ENCODE results near the gene IKZF4.
A peak's percentile ranks its signal among the peaks of the same experiment; 100 is the strongest.
"Not testable (repeated sequence)": the region's sequence is repeated elsewhere in the genome, so short reads cannot be mapped to it uniquely, and the experiment has no call there.

The IKZF4 gene

GRCh38 chr12:56053407-56053893 is 32.6 kb downstream of the IKZF4 start:
- H3K36me3 ChIP-seq (ENCODE audit: control insufficient read depth in 2 of 2, insufficient read depth in 2 of 2, low read length in 2 of 2) = no peaks in the 10 kb centered on the region
- no peaks in the 10 kb centered on the region for H3K4me1 ChIP-seq (ENCODE audit: control insufficient read depth in 2 of 2, insufficient read depth in 2 of 2, low read length in 2 of 2)
- no peaks in the 10 kb centered on the region for H3K9me3 ChIP-seq (ENCODE audit: control insufficient read depth in 2 of 2, low read length in 2 of 2)
- no peaks in the 10 kb centered on the region for H3K27me3 ChIP-seq (ENCODE audit: control insufficient read depth in 2 of 2, insufficient read depth in 2 of 2, low read length in 2 of 2)
- no peak overlapping the region for H3K9ac ChIP-seq (ENCODE audit: low read depth in 1 of 2, low read length in 2 of 2)
- no peak overlapping the region for H3K4me3 ChIP-seq (ENCODE audit: low read length in 2 of 2)
- no peak overlapping the region for H3K27ac ChIP-seq (ENCODE audit: low read depth in 2 of 2, low read length in 2 of 2)

GRCh38 chr12:56059964-56060363 is 39.1 kb downstream of the IKZF4 start:
- H3K4me1 ChIP-seq (ENCODE audit: control insufficient read depth in 2 of 2, insufficient read depth in 2 of 2, low read length in 2 of 2); H3K4me3 ChIP-seq (ENCODE audit: low read length in 2 of 2); H3K27ac ChIP-seq (ENCODE audit: low read depth in 2 of 2, low read length in 2 of 2); H3K9me3 ChIP-seq (ENCODE audit: control insufficient read depth in 2 of 2, low read length in 2 of 2); H3K9ac ChIP-seq (ENCODE audit: low read depth in 1 of 2, low read length in 2 of 2); H3K36me3 ChIP-seq (ENCODE audit: control insufficient read depth in 2 of 2, insufficient read depth in 2 of 2, low read length in 2 of 2); H3K27me3 ChIP-seq (ENCODE audit: control insufficient read depth in 2 of 2, insufficient read depth in 2 of 2, low read length in 2 of 2): not testable (repeated sequence)

GRCh38 chr12:56061982-56062381 is 41.1 kb downstream of the IKZF4 start:
- Histone ChIP-seq H3K9ac (ENCODE audit: low read depth in 1 of 2, low read length in 2 of 2) (no peak overlapping the region), H3K36me3 (ENCODE audit: control insufficient read depth in 2 of 2, insufficient read depth in 2 of 2, low read length in 2 of 2) (no peaks in the 10 kb centered on the region), H3K4me1 (ENCODE audit: control insufficient read depth in 2 of 2, insufficient read depth in 2 of 2, low read length in 2 of 2) (no peaks in the 10 kb centered on the region), H3K4me3 (ENCODE audit: low read length in 2 of 2) (no peak overlapping the region), H3K27ac (ENCODE audit: low read depth in 2 of 2, low read length in 2 of 2) (no peak overlapping the region), H3K9me3 (ENCODE audit: control insufficient read depth in 2 of 2, low read length in 2 of 2) (no peaks in the 10 kb centered on the region), H3K27me3 (ENCODE audit: control insufficient read depth in 2 of 2, insufficient read depth in 2 of 2, low read length in 2 of 2) (no peaks in the 10 kb centered on the region)

GRCh38 chr12:56062996-56063395 is 42.2 kb downstream of the IKZF4 start:
- Histone ChIP-seq H3K27ac (ENCODE audit: low read depth in 2 of 2, low read length in 2 of 2) (no peak overlapping the region), H3K9me3 (ENCODE audit: control insufficient read depth in 2 of 2, low read length in 2 of 2) (no peaks in the 10 kb centered on the region), H3K4me3 (ENCODE audit: low read length in 2 of 2) (no peak overlapping the region), H3K4me1 (ENCODE audit: control insufficient read depth in 2 of 2, insufficient read depth in 2 of 2, low read length in 2 of 2) (no peaks in the 10 kb centered on the region), H3K27me3 (ENCODE audit: control insufficient read depth in 2 of 2, insufficient read depth in 2 of 2, low read length in 2 of 2) (no peaks in the 10 kb centered on the region), H3K36me3 (ENCODE audit: control insufficient read depth in 2 of 2, insufficient read depth in 2 of 2, low read length in 2 of 2) (no peaks in the 10 kb centered on the region), H3K9ac (ENCODE audit: low read depth in 1 of 2, low read length in 2 of 2) (no peak overlapping the region)

- H3K4me1 ChIP-seq (ENCODE audit: control insufficient read depth in 2 of 2, insufficient read depth in 2 of 2, low read length in 2 of 2) = no peaks in the 10 kb centered on the region
- no peak overlapping the region for H3K4me3 ChIP-seq (ENCODE audit: low read length in 2 of 2)
- no peaks in the 10 kb centered on the region for H3K9me3 ChIP-seq (ENCODE audit: control insufficient read depth in 2 of 2, low read length in 2 of 2)
- H3K27ac ChIP-seq (ENCODE audit: low read depth in 2 of 2, low read length in 2 of 2) = no peak overlapping the region
- H3K9ac ChIP-seq (ENCODE audit: low read depth in 1 of 2, low read length in 2 of 2) = no peak overlapping the region
- H3K27me3 ChIP-seq (ENCODE audit: control insufficient read depth in 2 of 2, insufficient read depth in 2 of 2, low read length in 2 of 2) = no peaks in the 10 kb centered on the region
- no peaks in the 10 kb centered on the region for H3K36me3 ChIP-seq (ENCODE audit: control insufficient read depth in 2 of 2, insufficient read depth in 2 of 2, low read length in 2 of 2)
These were observed 50.8 kb downstream of the IKZF4 start for GRCh38 chr12:56071648-56072047.

- Histone ChIP-seq H3K4me3 (ENCODE audit: low read length in 2 of 2) (no peak overlapping the region), H3K27me3 (ENCODE audit: control insufficient read depth in 2 of 2, insufficient read depth in 2 of 2, low read length in 2 of 2) (no peaks in the 10 kb centered on the region), H3K4me1 (ENCODE audit: control insufficient read depth in 2 of 2, insufficient read depth in 2 of 2, low read length in 2 of 2) (peaks cover 0 to 6% of the 10 kb centered on the region in 2 donors), H3K27ac (ENCODE audit: low read depth in 2 of 2, low read length in 2 of 2) (no peak overlapping the region), H3K36me3 (ENCODE audit: control insufficient read depth in 2 of 2, insufficient read depth in 2 of 2, low read length in 2 of 2) (no peaks in the 10 kb centered on the region), H3K9ac (ENCODE audit: low read depth in 1 of 2, low read length in 2 of 2) (no peak overlapping the region), H3K9me3 (ENCODE audit: control insufficient read depth in 2 of 2, low read length in 2 of 2) (no peaks in the 10 kb centered on the region)
These were observed 53.6 kb downstream of the IKZF4 start for GRCh38 chr12:56074396-56074795.

GRCh38 chr12:56077966-56078365 is 57.1 kb downstream of the IKZF4 start:
- H3K9me3 ChIP-seq (ENCODE audit: control insufficient read depth in 2 of 2, low read length in 2 of 2); H3K36me3 ChIP-seq (ENCODE audit: control insufficient read depth in 2 of 2, insufficient read depth in 2 of 2, low read length in 2 of 2); H3K9ac ChIP-seq (ENCODE audit: low read depth in 1 of 2, low read length in 2 of 2); H3K4me3 ChIP-seq (ENCODE audit: low read length in 2 of 2); H3K27ac ChIP-seq (ENCODE audit: low read depth in 2 of 2, low read length in 2 of 2); H3K27me3 ChIP-seq (ENCODE audit: control insufficient read depth in 2 of 2, insufficient read depth in 2 of 2, low read length in 2 of 2): not testable (repeated sequence)
- peaks cover 15 to 28% of the 10 kb centered on the region in 2 donors for H3K4me1 ChIP-seq (ENCODE audit: control insufficient read depth in 2 of 2, insufficient read depth in 2 of 2, low read length in 2 of 2)

GRCh38 chr12:56078427-56078826 is 57.6 kb downstream of the IKZF4 start:
- Histone ChIP-seq H3K9ac (ENCODE audit: low read depth in 1 of 2, low read length in 2 of 2) (no peak overlapping the region), H3K4me1 (ENCODE audit: control insufficient read depth in 2 of 2, insufficient read depth in 2 of 2, low read length in 2 of 2) (peaks cover 16 to 28% of the 10 kb centered on the region in 2 donors), H3K36me3 (ENCODE audit: control insufficient read depth in 2 of 2, insufficient read depth in 2 of 2, low read length in 2 of 2) (peaks cover 0 to under 1% of the 10 kb centered on the region in 2 donors), H3K27me3 (ENCODE audit: control insufficient read depth in 2 of 2, insufficient read depth in 2 of 2, low read length in 2 of 2) (peaks cover 0 to 2% of the 10 kb centered on the region in 2 donors), H3K27ac (ENCODE audit: low read depth in 2 of 2, low read length in 2 of 2) (peak overlapping the region; percentile 94 to 98), H3K4me3 (ENCODE audit: low read length in 2 of 2) (peak overlapping the region; percentile 78 to 83), H3K9me3 (ENCODE audit: control insufficient read depth in 2 of 2, low read length in 2 of 2) (no peaks in the 10 kb centered on the region)

GRCh38 chr12:56078931-56079722 is 58.3 kb downstream of the IKZF4 start:
- Histone ChIP-seq H3K9ac (ENCODE audit: low read depth in 1 of 2, low read length in 2 of 2) (peak overlapping the region; percentile 93 to 96), H3K36me3 (ENCODE audit: control insufficient read depth in 2 of 2, insufficient read depth in 2 of 2, low read length in 2 of 2) (peaks cover 6 to 7% of the 10 kb centered on the region in 2 donors), H3K4me1 (ENCODE audit: control insufficient read depth in 2 of 2, insufficient read depth in 2 of 2, low read length in 2 of 2) (peaks cover 18 to 35% of the 10 kb centered on the region in 2 donors), H3K4me3 (ENCODE audit: low read length in 2 of 2) (peak overlapping the region; percentile 78 to 83), H3K27me3 (ENCODE audit: control insufficient read depth in 2 of 2, insufficient read depth in 2 of 2, low read length in 2 of 2) (peaks cover 0 to 2% of the 10 kb centered on the region in 2 donors), H3K9me3 (ENCODE audit: control insufficient read depth in 2 of 2, low read length in 2 of 2) (no peaks in the 10 kb centered on the region), H3K27ac (ENCODE audit: low read depth in 2 of 2, low read length in 2 of 2) (peak overlapping the region; percentile 94 to 98)

- no peaks in the 10 kb centered on the region for H3K9me3 ChIP-seq (ENCODE audit: control insufficient read depth in 2 of 2, low read length in 2 of 2)
- H3K27me3 ChIP-seq (ENCODE audit: control insufficient read depth in 2 of 2, insufficient read depth in 2 of 2, low read length in 2 of 2) = peaks cover 0 to 2% of the 10 kb centered on the region in 2 donors
- H3K4me1 ChIP-seq (ENCODE audit: control insufficient read depth in 2 of 2, insufficient read depth in 2 of 2, low read length in 2 of 2) = peaks cover 18 to 37% of the 10 kb centered on the region in 2 donors
- peak within 1 kb of the TSS; percentile 78 to 83 for H3K4me3 ChIP-seq (ENCODE audit: low read length in 2 of 2)
- H3K27ac ChIP-seq (ENCODE audit: low read depth in 2 of 2, low read length in 2 of 2) = peak within 1 kb of the TSS; percentile 94 to 98
- H3K36me3 ChIP-seq (ENCODE audit: control insufficient read depth in 2 of 2, insufficient read depth in 2 of 2, low read length in 2 of 2) = peaks cover 9 to 11% of the 10 kb centered on the region in 2 donors
- H3K9ac ChIP-seq (ENCODE audit: low read depth in 1 of 2, low read length in 2 of 2) = peak within 1 kb of the TSS; percentile 93 to 96
These were observed 59.1 kb downstream of the IKZF4 start, which contains the start of gene ERBB3 for GRCh38 chr12:56079723-56080555. Gene ERBB3 (plus strand): TSS chr12:56080165. CDS start chr12:56080301, 136 bp downstream.

Data from mucosa of rectum (tissue), 2 donors.